Measurements from ENCODE around the gene SEC31A. TPM values are rescaled to one million over a fixed set of nuclear protein-coding genes. Genes with fewer than 3 reads are reported as not detected.

The SEC31A gene
- total RNA-seq, 1 experiment from 2014 or later: 128 TPM

DNA sequence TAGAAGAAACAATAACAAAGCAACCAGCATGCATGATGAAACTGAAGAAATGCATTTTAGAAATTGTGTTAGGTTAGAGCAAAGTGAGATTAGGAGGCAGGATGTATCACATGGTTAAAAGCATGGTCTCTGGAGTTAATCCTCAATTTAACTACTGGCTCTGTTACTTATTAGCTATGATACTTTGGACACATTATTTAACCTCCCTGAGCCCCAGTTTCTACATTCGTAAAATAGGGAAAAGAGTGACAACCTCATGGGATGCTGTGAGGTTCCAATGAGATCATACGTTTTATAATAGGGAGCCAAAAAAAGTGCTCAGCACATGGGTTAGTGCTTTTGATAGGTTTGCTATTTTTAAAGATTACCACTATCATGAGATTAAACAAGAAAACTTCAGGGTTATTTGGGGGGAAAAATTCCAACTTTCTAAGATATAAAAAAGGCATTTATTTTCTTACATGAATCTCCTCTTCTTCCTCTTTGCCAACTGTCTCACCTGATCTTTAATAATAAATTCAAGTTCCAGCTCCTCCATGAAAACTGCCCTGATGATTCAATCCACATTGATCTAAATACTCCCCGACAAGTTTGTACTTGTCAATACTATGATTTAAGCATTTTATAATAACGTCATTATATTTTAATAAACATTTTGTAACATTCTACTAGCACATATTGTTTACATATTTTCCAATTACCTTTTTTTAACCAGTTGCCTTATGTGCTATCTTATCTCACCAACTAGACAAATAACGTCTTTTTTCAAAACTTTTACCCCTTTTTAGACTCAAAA is 4.6 kb downstream of the SEC31A start:
- Histone ChIP-seq H3K4me2 (ENCODE audit: insufficient read depth, insufficient read length, low read length) (no peak overlapping the region), H3K27ac (ENCODE audit: insufficient read length, low read depth, low read length) (no peak overlapping the region)
- 100% methylated on average over 2 of the region's 5 CpGs for WGBS (ENCODE audit: extremely low coverage, insufficient read length, low lambda C conversion rate)

More for the DNA sequence above, 4.6 kb downstream of the SEC31A start:
- Histone ChIP-seq H4K5ac (ENCODE audit: insufficient read length, low read depth, low read length) (no peak overlapping the region), H2BK15ac (ENCODE audit: low read depth, low read length) (no peak overlapping the region), H3K4ac (ENCODE audit: low read depth, low read length) (no peak overlapping the region), H3K27me3 (ENCODE audit: insufficient read depth, low read length) (no peaks in the 10 kb centered on the region), H3T11ph (ENCODE audit: low read length) (no peak overlapping the region), H2BK5ac (ENCODE audit: insufficient read length, low read length) (no peak overlapping the region), H4K91ac (ENCODE audit: insufficient read length, low read depth, low read length) (no peak overlapping the region), H3K4me1 (ENCODE audit: insufficient read depth, low read length) (no peaks in the 10 kb centered on the region), H3K14ac (ENCODE audit: insufficient read depth, low read length) (no peak overlapping the region), H4K20me1 (ENCODE audit: control insufficient read depth, insufficient read depth, insufficient read length) (no peaks in the 10 kb centered on the region), H4K8ac (replicated peaks; ENCODE audit: insufficient read length, low read depth, low read length) (no peak overlapping the region), H2AK5ac (ENCODE audit: insufficient read length, low read length) (no peak overlapping the region), H3K79me1 (ENCODE audit: insufficient read depth, low read depth, low read length, poor library complexity, severe bottlenecking) (peaks cover 5% of the 10 kb centered on the region), H3K9ac (ENCODE audit: extremely low read depth, insufficient read length, low read length) (no peak overlapping the region), H3K56ac (ENCODE audit: insufficient read length, low read depth, low read length) (no peak overlapping the region), H2BK120ac (ENCODE audit: low read depth, low read length, poor library complexity, severe bottlenecking) (no peak overlapping the region), H3K23ac (ENCODE audit: insufficient read length, low read depth, low read length) (no peak overlapping the region), H3K9me3 (ENCODE audit: control insufficient read depth, low read depth, low read length) (no peaks in the 10 kb centered on the region), H2BK12ac (ENCODE audit: insufficient read length, low read depth, low read length) (no peak overlapping the region), H3K79me2 (ENCODE audit: insufficient read depth, low read length) (peaks cover 22% of the 10 kb centered on the region; the same call in 1 of the 2 replicates), H3K18ac (ENCODE audit: insufficient read length, low read depth, low read length) (no peak overlapping the region), H3K23me2 (ENCODE audit: insufficient read length, low read depth, low read length, poor library complexity, severe bottlenecking) (peaks cover 1% of the 10 kb centered on the region), H2BK20ac (ENCODE audit: low read depth, low read length, poor library complexity, severe bottlenecking) (no peak overlapping the region), H2AFZ (ENCODE audit: low read length) (no peak overlapping the region)
- H3K36me3 Mint-ChIP-seq (ENCODE audit: insufficient read depth in 1 of 3, low read depth in 3 of 3): peaks cover 0 to 10% (median 2%) of the 10 kb centered on the region in 3 experiments; a peak in 3 of 7 replicates
- no peak overlapping the region for H3K27ac Mint-ChIP-seq
- no peak for DNase-seq
- H3K4me3 Mint-ChIP-seq: no peak overlapping the region
- TF ChIP-seq, protein P1, sequence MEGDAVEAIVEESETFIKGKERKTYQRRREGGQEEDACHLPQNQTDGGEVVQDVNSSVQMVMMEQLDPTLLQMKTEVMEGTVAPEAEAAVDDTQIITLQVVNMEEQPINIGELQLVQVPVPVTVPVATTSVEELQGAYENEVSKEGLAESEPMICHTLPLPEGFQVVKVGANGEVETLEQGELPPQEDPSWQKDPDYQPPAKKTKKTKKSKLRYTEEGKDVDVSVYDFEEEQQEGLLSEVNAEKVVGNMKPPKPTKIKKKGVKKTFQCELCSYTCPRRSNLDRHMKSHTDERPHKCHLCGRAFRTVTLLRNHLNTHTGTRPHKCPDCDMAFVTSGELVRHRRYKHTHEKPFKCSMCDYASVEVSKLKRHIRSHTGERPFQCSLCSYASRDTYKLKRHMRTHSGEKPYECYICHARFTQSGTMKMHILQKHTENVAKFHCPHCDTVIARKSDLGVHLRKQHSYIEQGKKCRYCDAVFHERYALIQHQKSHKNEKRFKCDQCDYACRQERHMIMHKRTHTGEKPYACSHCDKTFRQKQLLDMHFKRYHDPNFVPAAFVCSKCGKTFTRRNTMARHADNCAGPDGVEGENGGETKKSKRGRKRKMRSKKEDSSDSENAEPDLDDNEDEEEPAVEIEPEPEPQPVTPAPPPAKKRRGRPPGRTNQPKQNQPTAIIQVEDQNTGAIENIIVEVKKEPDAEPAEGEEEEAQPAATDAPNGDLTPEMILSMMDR (conservative IDR thresholded peaks at IDR 0.05): no peak
- H3K9me3 Mint-ChIP-seq: no peaks in the 10 kb centered on the region
- no peaks in the 10 kb centered on the region for H3K27me3 Mint-ChIP-seq (ENCODE audit: low read depth)
- H3K4me1 Mint-ChIP-seq: peaks cover 4 to 13% of the 10 kb centered on the region in 2 experiments

Data from H9 (cell line).